Activated CD8-positive, alpha-beta T cell treated with anti-CD3 and anti-CD28 coated beads, Interleukin-2, amount 10 ng/mL, durations not matched to agents 7 days and 5 days (primary cell): ENCODE results near the gene RHBDF1. TPM values are rescaled to one million over a fixed set of nuclear protein-coding genes. Genes with fewer than 3 reads are reported as not detected.
A peak's percentile ranks its signal among the peaks of the same experiment; 100 is the strongest.

Source experiments
- ATAC-seq: fragments of 150-1000 bp; cut with Tn5 transposase; one replicate; pipeline ENCODE4 v1.10.0; 2021; ENCODE audit warnings: moderate library complexity
- CTCF ChIA-PET: fragments of 350-600 bp; sonication (Branson Sonifier 250); formaldehyde crosslinking; loops from one replicate; lab custom pipeline; 2021; ENCODE audit warnings: antibody characterized with exemption; lab: Charles Lee
- POLR2A ChIA-PET: fragments of 350-600 bp; sonication (Branson Sonifier 250); formaldehyde crosslinking; loops from one replicate; lab custom pipeline; 2021; ENCODE audit warnings: antibody characterized with exemption; lab: Charles Lee
- DNase-seq: peaks from one replicate; pipeline ENCODE4 v3.0.0-alpha.2; 2020
- H3K27ac Mint-ChIP-seq: one replicate; pipeline ENCODE4 v1.8.0; 2021; ENCODE audit warnings: mild to moderate bottlenecking, mixed read lengths
- H3K27me3 Mint-ChIP-seq: one replicate; pipeline ENCODE4 v1.8.0; 2021; ENCODE audit warnings: low read depth, mixed read lengths
- H3K36me3 Mint-ChIP-seq: one replicate; pipeline ENCODE4 v1.8.0; 2021; ENCODE audit warnings: low read depth, mixed read lengths
- H3K4me1 Mint-ChIP-seq: one replicate; pipeline ENCODE4 v1.8.0; 2021; ENCODE audit warnings: low read depth, mixed read lengths
- H3K4me3 Mint-ChIP-seq: one replicate; pipeline ENCODE4 v1.8.0; 2021; ENCODE audit warnings: mild to moderate bottlenecking, mixed read lengths
- H3K9me3 Mint-ChIP-seq: one replicate; pipeline ENCODE4 v1.8.0; 2022; ENCODE audit warnings: mixed read lengths; ENCODE audit not compliant: insufficient read depth
- total RNA-seq, 2 experiments: library from RNA; stranded (reverse); gene quantifications; one replicate each; pipeline ENCODE4 v1.2.3, GENCODE V29; 2021

RHBDF1 gene
- total RNA-seq, 2 experiments from 2014 or later = 0.40 TPM; not detected in 1

GRCh38 chr16:92431-93339, 20.3 kb upstream of the RHBDF1 start:
- H3K27ac Mint-ChIP-seq = no peak overlapping the region
- no peaks in the 10 kb centered on the region for H3K9me3 Mint-ChIP-seq
- no peak overlapping the region for H3K4me3 Mint-ChIP-seq
- ATAC-seq = no peak
- H3K36me3 Mint-ChIP-seq = peaks cover 10% of the 10 kb centered on the region
- H3K27me3 Mint-ChIP-seq = no peaks in the 10 kb centered on the region
- ChIA-PET POLR2A (interaction anchor here (1.0 kb wide), 1 partner anchor 10 kb away, joined by 3 read pairs; no protein-coding TSS in a partner anchor), CTCF (interaction anchor here (1.5 to 7.1 kb wide), 3 partner anchors 13 to 29 kb away, joined by 4 to 265 read pairs (median 70); no protein-coding TSS in a partner anchor)
- H3K4me1 Mint-ChIP-seq = peaks cover 9% of the 10 kb centered on the region
- DNase-seq = no peak

DNA sequence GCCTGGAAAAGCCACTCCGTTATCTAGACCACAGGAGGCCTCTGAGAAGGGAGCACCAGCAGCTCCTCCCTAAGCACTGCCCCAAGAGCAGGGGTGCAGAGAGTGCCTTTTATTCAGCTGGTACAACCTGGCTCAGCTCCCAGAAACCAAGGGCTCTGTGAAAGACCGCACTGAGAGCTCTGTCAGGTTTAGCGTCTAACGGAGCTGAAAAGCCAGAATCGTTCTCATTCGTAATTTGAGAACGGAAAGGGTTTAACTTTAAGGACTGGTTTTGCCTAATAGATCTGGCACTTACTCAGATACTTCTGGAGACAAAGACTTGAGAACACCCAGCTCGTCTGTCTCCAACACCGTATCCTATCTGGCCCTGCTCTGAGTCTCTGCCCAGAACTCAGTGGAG, 19.1 kb upstream of the RHBDF1 start:
- ChIA-PET CTCF (interaction anchor here (0.6 to 2.8 kb wide), 5 partner anchors 16 to 90 kb away, joined by 3 to 16 read pairs (median 4); no protein-coding TSS in a partner anchor), POLR2A (interaction anchor here (0.8 kb wide), 1 partner anchor 21 kb away, joined by 3 read pairs; no protein-coding TSS in a partner anchor)
- no peaks in the 10 kb centered on the region for H3K27me3 Mint-ChIP-seq
- no peak overlapping the region for H3K27ac Mint-ChIP-seq
- H3K36me3 Mint-ChIP-seq = peaks cover 12% of the 10 kb centered on the region
- peaks cover 2% of the 10 kb centered on the region for H3K4me1 Mint-ChIP-seq
- no peaks in the 10 kb centered on the region for H3K9me3 Mint-ChIP-seq
- no peak for ATAC-seq
- no peak overlapping the region for H3K4me3 Mint-ChIP-seq
- DNase-seq = no peak

DNA sequence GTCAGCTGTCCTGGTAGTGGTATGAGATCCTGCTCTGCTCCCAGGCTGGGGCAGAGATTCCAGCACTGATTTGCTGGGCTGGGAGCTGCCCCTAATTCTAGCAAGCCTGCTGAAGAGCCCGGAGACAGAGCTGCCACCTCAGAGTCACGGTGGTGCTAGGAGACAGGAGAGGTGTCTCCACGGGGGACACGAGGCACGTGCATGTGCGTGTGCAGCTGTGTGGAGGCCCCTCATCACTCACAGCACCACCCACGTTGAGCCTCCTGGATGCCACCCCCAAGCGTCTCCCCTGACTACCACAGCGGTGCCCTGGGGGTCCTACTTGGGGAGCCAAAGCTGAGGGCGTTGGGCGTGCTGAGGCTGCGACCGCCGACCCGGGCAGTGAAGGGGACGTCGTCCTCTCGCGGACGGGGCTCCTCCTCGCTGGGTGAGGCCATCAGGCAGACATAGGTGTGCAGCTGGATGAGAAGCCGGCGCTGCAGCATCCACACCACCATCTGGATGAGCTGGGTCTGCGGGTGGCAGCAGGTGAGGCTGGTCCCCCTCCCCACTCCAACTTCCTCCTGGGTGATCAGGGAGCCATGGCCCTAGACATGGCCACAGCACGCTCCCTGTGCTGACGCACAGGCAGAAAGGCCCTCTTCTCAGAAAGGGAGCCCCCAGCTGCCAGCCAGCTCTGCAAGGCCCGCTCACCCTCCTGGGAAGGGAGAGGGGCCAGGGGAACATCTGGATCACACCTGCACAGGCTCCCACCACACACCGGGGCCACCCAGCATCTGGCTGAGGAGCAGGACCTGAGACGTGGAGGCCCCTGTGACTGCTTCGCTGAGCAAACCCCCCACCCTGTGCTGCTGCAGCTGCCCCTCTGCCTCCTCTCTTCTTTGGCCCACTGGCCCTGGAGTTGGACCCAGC, 17.2 kb upstream of the RHBDF1 start:
- no peak for DNase-seq
- Mint-ChIP-seq H3K27me3 (no peaks in the 10 kb centered on the region), H3K9me3 (no peaks in the 10 kb centered on the region), H3K27ac (no peak overlapping the region), H3K36me3 (peaks cover 23% of the 10 kb centered on the region), H3K4me3 (no peak overlapping the region), H3K4me1 (peaks cover 19% of the 10 kb centered on the region)
- POLR2A ChIA-PET = interaction anchor here (1.2 kb wide), 1 partner anchor 15 kb away, joined by 3 read pairs; no protein-coding TSS in a partner anchor
- CTCF ChIA-PET = interaction anchor here (2.8 kb wide), 1 partner anchor 24 kb away, joined by 16 read pairs; no protein-coding TSS in a partner anchor
- ATAC-seq = no peak

DNA sequence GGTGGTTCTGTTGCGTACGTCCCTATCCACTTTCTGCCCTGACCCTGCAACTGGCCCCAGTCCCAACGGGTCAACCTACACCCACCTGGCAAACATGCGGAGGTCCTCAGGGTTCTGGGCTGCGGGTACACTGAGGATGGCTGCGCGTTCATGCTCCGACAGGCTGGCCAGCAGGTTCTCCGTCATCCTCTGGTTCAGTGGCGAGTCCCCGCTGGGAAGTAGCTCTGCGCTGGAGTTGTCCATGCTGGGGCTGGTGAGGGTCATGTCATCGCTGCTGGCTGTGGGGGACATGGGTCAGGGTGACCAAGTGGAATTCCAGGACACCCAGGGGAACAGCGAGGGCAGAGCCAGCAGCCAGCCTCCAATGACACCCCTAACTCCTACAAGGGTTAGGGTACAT, 16.2 kb upstream of the RHBDF1 start:
- H3K27ac Mint-ChIP-seq = no peak overlapping the region
- DNase-seq (no peak), ATAC-seq (no peak)
- no peaks in the 10 kb centered on the region for H3K27me3 Mint-ChIP-seq
- H3K4me3 Mint-ChIP-seq = no peak overlapping the region
- POLR2A ChIA-PET = no interaction called here
- no peaks in the 10 kb centered on the region for H3K9me3 Mint-ChIP-seq
- H3K4me1 Mint-ChIP-seq = peaks cover 29% of the 10 kb centered on the region
- CTCF ChIA-PET = no interaction called here
- H3K36me3 Mint-ChIP-seq = peaks cover 30% of the 10 kb centered on the region

DNA sequence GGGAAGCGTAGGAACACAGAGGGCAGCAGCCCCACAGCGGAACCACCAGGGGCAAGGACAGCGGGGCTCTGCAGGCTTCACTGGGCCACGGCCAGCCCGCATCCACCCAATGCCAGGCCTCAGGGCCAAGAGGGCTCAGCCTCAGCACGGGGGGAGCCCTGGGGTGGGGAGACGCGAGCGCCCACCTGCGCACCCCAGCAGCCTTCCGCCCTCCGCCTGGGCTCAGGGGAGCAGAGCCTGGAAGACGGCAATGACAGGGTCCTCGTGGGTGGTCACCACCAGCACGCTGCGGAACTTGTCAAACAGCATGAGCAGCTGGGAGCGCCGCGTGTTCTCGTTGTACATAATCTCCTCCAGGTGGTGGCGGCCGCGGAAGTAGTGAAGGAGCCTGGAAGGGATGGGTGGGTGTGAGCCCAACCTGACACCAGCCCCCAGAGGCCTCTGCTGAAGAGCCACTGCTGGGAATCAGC, 14.1 kb upstream of the RHBDF1 start:
- H3K27ac Mint-ChIP-seq = peak overlapping the region; percentile 71
- CTCF ChIA-PET = interaction anchor here (0.7 to 2.8 kb wide), 4 partner anchors 10 to 22 kb away, joined by 3 to 33 read pairs (median 7); no protein-coding TSS in a partner anchor
- POLR2A ChIA-PET = no interaction called here
- ATAC-seq (no peak), DNase-seq (no peak)
- H3K36me3 Mint-ChIP-seq = peaks cover 32% of the 10 kb centered on the region
- no peaks in the 10 kb centered on the region for H3K27me3 Mint-ChIP-seq
- peaks cover 35% of the 10 kb centered on the region for H3K4me1 Mint-ChIP-seq
- H3K9me3 Mint-ChIP-seq = no peaks in the 10 kb centered on the region
- no peak overlapping the region for H3K4me3 Mint-ChIP-seq

GRCh38 chr16:85865-86264, 13.4 kb upstream of the RHBDF1 start:
- H3K4me1 Mint-ChIP-seq = peaks cover 35% of the 10 kb centered on the region
- POLR2A ChIA-PET = interaction anchor here (1.0 to 1.4 kb wide), 2 partner anchors 23 to 33 kb away, joined by 3 to 6 read pairs; partner anchors contain the start of genes POLR3K and SNRNP25
- H3K4me3 Mint-ChIP-seq = no peak overlapping the region
- no peak for ATAC-seq
- CTCF ChIA-PET = interaction anchor here (1.6 to 2.9 kb wide), 4 partner anchors 11 to 21 kb away, joined by 5 to 33 read pairs (median 17); no protein-coding TSS in a partner anchor
- no peaks in the 10 kb centered on the region for H3K9me3 Mint-ChIP-seq
- H3K27me3 Mint-ChIP-seq = no peaks in the 10 kb centered on the region
- H3K27ac Mint-ChIP-seq = peak overlapping the region; percentile 71
- DNase-seq = no peak
- peaks cover 34% of the 10 kb centered on the region for H3K36me3 Mint-ChIP-seq

DNA sequence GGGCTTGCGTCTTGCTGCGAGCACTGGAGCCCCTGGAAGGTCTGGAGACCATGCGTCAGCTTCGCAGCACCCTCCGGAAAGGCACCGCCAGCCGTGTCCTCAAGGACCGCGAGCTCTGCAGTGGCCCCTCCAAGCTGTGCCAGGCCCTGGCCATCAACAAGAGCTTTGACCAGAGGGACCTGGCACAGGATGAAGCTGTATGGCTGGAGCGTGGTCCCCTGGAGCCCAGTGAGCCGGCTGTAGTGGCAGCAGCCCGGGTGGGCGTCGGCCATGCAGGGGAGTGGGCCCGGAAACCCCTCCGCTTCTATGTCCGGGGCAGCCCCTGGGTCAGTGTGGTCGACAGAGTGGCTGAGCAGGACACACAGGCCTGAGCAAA, 13.0 kb upstream of the RHBDF1 start:
- Mint-ChIP-seq H3K4me3 (no peak overlapping the region), H3K27ac (peak overlapping the region; percentile 89), H3K4me1 (peaks cover 35% of the 10 kb centered on the region), H3K27me3 (no peaks in the 10 kb centered on the region), H3K36me3 (peaks cover 36% of the 10 kb centered on the region), H3K9me3 (no peaks in the 10 kb centered on the region)
- CTCF ChIA-PET = interaction anchor here (1.1 to 2.9 kb wide), 5 partner anchors 11 to 21 kb away, joined by 3 to 33 read pairs (median 8); no protein-coding TSS in a partner anchor
- DNase-seq (no peak), ATAC-seq (no peak)
- POLR2A ChIA-PET = interaction anchor here (1.0 to 1.6 kb wide), 3 partner anchors 10 to 32 kb away, joined by 3 to 7 read pairs (median 6); partner anchors contain the start of genes POLR3K and SNRNP25

- no peaks in the 10 kb centered on the region for H3K9me3 Mint-ChIP-seq
- ChIA-PET POLR2A (interaction anchor here (1.0 to 1.6 kb wide), 4 partner anchors 9 to 32 kb away, joined by 3 to 7 read pairs (median 4); partner anchors contain the start of genes POLR3K and SNRNP25), CTCF (interaction anchor here (1.0 to 2.9 kb wide), 6 partner anchors 12 to 22 kb away, joined by 3 to 33 read pairs (median 6); no protein-coding TSS in a partner anchor)
- peak overlapping the region; percentile 37 for H3K4me3 Mint-ChIP-seq
- H3K36me3 Mint-ChIP-seq = peaks cover 39% of the 10 kb centered on the region
- H3K27ac Mint-ChIP-seq = peak overlapping the region; percentile 89
- DNase-seq (peak; percentile 79), ATAC-seq (peak; percentile 76)
- peaks cover 35% of the 10 kb centered on the region for H3K4me1 Mint-ChIP-seq
- no peaks in the 10 kb centered on the region for H3K27me3 Mint-ChIP-seq
Measured at GRCh38 chr16:84718-85406, 12.4 kb upstream of the RHBDF1 start.

DNA sequence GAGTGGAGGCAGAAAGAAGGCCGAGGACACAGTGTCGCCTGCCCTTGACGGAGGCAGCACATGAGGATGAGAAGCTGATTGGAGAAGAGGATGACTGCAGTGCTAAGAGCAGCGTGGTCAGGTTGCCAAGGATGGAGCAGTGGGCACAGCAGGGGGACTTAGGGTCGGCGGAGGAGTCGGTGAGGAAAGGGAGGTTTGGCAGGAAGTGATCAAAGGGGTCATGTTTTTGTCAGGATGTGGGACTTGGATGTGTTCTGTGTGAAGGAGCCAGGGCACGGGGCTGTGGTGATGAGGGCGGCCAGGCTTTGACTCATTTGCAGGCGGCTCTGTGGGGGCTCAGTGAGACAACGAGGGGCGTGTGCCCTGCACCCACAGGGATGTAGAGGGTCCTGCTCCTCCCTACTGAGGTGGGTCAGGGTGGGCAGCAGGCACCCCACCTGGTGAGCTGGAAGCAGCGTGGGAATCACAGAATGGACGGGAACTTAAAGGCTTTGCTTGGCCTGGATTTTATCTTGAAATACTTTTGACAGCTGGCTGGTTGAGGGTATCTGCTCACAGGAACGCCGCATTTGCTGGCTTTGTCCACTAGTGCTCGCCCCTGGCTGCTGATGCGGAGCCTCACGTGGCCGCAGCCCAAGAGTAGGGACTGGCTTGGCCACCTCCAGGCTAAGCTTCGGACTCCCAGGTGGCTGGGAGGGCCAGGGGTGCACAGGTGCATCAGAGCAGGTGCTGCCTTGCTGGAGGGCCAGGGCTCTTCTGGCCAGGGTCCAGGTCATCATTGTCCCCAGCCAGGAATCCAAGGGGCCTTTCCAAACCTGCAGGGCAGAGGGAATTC, 11.6 kb upstream of the RHBDF1 start:
- Mint-ChIP-seq H3K36me3 (peaks cover 44% of the 10 kb centered on the region), H3K4me1 (peaks cover 40% of the 10 kb centered on the region), H3K4me3 (peak overlapping the region; percentile 42), H3K9me3 (no peaks in the 10 kb centered on the region), H3K27me3 (no peaks in the 10 kb centered on the region), H3K27ac (peak overlapping the region; percentile 89)
- DNase-seq (peak; percentile 62), ATAC-seq (peak; percentile 33)
- ChIA-PET POLR2A (interaction anchor here (1.0 to 1.6 kb wide), 2 partner anchors 9 to 15 kb away, joined by 3 to 7 read pairs; no protein-coding TSS in a partner anchor), CTCF (interaction anchor here (1.0 to 2.9 kb wide), 5 partner anchors 13 to 23 kb away, joined by 3 to 33 read pairs (median 8); no protein-coding TSS in a partner anchor)
